ENCODE data around the gene RIPOR2. TPM values are rescaled to one million over a fixed set of nuclear protein-coding genes. Genes with fewer than 3 reads are reported as not detected.
A peak's percentile ranks its signal among the peaks of the same experiment; 100 is the strongest.
"Not testable (repeated sequence)": the region's sequence is repeated elsewhere in the genome, so short reads cannot be mapped to it uniquely, and the experiment has no call there.

The RIPOR2 gene
- total and polyA plus RNA-seq, 4 experiments from 2014 or later, result 420 to 458 (median 431) TPM

DNA sequence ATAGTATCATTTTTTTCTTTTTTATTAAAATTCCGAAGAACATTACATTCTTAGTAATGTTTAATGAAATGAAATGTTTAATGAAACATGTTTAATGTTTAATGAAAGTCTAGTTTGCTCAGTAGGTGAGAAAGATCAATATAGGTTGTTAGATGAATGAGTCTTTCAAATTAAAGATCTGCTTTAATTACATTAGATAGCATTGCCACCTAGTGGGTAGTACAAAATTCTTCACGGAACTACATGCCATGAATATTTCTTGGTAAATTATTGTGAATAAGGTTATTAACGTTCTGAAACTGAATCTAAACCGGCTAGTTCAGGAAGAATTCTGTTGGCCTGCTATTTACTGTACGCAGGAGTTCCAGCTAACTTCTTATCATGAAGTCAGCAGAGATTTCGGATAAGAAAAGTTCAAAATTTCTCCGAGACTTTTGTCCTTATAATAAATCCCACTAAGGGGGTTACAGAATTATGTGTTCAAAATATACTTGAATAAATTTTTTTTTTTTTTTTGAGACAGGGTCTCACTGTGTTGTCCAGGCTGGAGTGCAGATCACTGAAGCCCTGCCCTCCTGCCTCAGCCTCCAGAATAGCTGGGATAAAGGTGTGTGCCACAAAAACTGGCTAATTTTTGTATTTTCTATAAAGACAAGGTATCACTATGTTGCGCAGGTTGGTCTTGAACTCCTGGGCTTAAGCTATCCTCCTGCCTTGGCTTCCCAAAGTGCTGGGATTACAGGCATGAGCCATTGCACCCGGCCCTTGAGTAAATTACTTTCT, 168.9 kb downstream of the RIPOR2 start:
- Histone ChIP-seq H3K4me3 (ENCODE audit: low read length in 2 of 2) (no peak overlapping the region), H3K4me1 (ENCODE audit: insufficient read depth, low read length) (no peaks in the 10 kb centered on the region), H3K27ac (ENCODE audit: low read depth, low read length) (no peak overlapping the region), H3K9me3 (ENCODE audit: control insufficient read depth in 1 of 2, low read length in 2 of 2) (no peaks in the 10 kb centered on the region), H3K27me3 (ENCODE audit: insufficient read depth, low read length) (no peaks in the 10 kb centered on the region), H3K36me3 (ENCODE audit: insufficient read depth, low read length) (no peaks in the 10 kb centered on the region)
- Mint-ChIP-seq H3K27me3 (no peaks in the 10 kb centered on the region), H3K4me3 (no peak overlapping the region), H3K9me3 (peaks cover 0 to 2% (median 0%) of the 10 kb centered on the region in 8 donors), H3K27ac (no peak overlapping the region), H3K36me3 (no peaks in the 10 kb centered on the region), H3K4me1 (peaks cover 0 to 2% (median under 1%) of the 10 kb centered on the region in 4 donors)
- peak in 4 of 5 donors; percentile 22 to 39 (median 34) for DNase-seq
- ChIA-PET POLR2A (ENCODE audit: partially characterized antibody) (interaction anchor here (0.7 kb wide), 1 partner anchor 194 kb away, joined by 3 read pairs; no protein-coding TSS in a partner anchor), CTCF (ENCODE audit: partially characterized antibody) (interaction anchor here (0.7 to 6.3 kb wide), 4 partner anchors 8 to 185 kb away, joined by 3 to 57 read pairs (median 4); no protein-coding TSS in a partner anchor)
- intact Hi-C loops (cut with micrococcal nuclease), result loop anchor here (1.0 kb wide), 1 partner anchor 186 kb away; no protein-coding TSS in a partner anchor

DNA sequence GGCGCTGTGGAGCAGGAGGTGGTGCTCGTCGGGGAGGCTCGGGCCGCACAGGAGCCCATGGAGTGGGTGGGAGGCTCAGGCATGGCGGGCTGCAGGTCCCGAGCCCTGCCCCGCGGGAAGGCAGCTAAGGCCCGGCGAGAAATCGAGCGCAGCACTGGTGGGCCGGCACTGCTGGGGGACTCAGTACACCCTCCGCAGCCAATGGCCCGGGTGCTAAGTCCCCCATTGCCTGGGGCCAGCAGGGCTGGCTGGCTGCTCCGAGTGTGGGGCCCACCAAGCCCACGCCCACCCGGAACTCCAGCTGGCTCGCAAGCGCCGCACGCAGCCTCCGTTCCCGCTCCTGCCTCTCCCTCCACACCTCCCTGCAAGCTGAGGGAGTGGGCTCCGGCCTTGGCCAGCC, 169.8 kb downstream of the RIPOR2 start:
- intact Hi-C loops (cut with micrococcal nuclease), result loop anchor here (1.0 kb wide), 1 partner anchor 185 kb away; no protein-coding TSS in a partner anchor
- H3K27ac ChIP-seq (ENCODE audit: low read depth, low read length); H3K27me3 ChIP-seq (ENCODE audit: insufficient read depth, low read length); H3K27me3 Mint-ChIP-seq; H3K36me3 ChIP-seq (ENCODE audit: insufficient read depth, low read length); H3K4me3 ChIP-seq (ENCODE audit: low read length in 2 of 2); H3K9me3 Mint-ChIP-seq; POLR2A ChIA-PET (ENCODE audit: partially characterized antibody); H3K4me1 ChIP-seq (ENCODE audit: insufficient read depth, low read length); H3K4me3 Mint-ChIP-seq; H3K9me3 ChIP-seq (ENCODE audit: control insufficient read depth in 1 of 2, low read length in 2 of 2); DNase-seq; H3K36me3 Mint-ChIP-seq; H3K4me1 Mint-ChIP-seq; H3K27ac Mint-ChIP-seq: not testable (repeated sequence)
- CTCF ChIA-PET (ENCODE audit: partially characterized antibody), result interaction anchor here (0.7 to 6.3 kb wide), 4 partner anchors 10 to 188 kb away, joined by 3 to 57 read pairs (median 4); partner anchors contain the start of gene GMNN

DNA sequence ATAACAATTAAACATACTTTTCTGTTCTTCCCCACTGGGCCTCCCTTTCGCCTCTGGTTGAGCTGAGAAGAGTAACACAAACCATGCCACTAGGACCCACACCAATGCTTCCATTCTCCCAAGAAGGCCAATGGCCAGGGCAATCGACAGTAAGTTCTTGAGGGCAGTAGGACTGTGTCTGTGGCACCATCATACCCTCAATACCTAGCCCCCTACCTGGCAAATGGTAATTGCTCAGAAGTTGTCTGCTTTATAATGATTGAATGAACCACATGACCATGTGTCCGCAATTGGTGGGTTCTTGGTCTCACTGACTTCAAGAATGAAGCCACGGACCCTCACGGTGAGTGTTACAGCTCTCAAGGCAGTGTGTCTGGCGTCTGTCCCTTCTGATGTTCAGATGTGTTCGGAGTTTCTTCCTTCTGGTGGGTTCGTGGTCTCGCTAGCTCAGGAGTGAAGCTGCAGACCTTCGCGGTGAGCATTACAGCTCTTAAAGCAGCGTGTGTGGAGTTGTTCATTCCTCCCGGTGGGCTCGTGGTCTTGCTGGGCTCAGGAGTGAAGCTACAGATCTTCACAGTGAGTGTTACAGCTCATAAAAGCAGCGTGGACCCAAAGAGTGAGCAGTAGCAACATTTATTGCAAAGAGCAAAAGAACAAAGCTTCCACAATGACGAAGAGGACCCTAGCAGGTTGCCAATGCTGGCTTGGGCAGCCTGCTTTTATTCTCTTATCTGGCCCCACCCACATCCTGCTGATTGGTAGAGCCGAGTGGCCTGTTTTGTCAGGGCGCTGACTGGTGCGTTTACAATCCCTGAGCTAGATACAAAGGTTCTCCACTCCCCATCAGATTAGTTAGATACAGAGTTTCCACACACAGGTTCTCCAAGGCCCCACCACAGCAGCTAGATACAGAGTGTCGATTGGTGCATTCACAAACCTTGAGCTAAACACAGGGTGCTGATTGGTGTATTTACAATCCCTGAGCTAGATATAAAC, 170.6 kb downstream of the RIPOR2 start:
- H3K4me1 ChIP-seq (ENCODE audit: insufficient read depth, low read length); H3K36me3 Mint-ChIP-seq; H3K27ac ChIP-seq (ENCODE audit: low read depth, low read length); H3K4me3 ChIP-seq (ENCODE audit: low read length in 2 of 2); H3K9me3 ChIP-seq (ENCODE audit: control insufficient read depth in 1 of 2, low read length in 2 of 2); H3K27ac Mint-ChIP-seq; H3K4me1 Mint-ChIP-seq; H3K4me3 Mint-ChIP-seq; POLR2A ChIA-PET (ENCODE audit: partially characterized antibody); H3K27me3 ChIP-seq (ENCODE audit: insufficient read depth, low read length); H3K9me3 Mint-ChIP-seq; H3K27me3 Mint-ChIP-seq; H3K36me3 ChIP-seq (ENCODE audit: insufficient read depth, low read length); DNase-seq; intact Hi-C loops (cut with micrococcal nuclease): not testable (repeated sequence)
- CTCF ChIA-PET (ENCODE audit: partially characterized antibody), result interaction anchor here (1.0 to 6.3 kb wide), 4 partner anchors 10 to 188 kb away, joined by 3 to 57 read pairs (median 5); partner anchors contain the start of gene GMNN

DNA sequence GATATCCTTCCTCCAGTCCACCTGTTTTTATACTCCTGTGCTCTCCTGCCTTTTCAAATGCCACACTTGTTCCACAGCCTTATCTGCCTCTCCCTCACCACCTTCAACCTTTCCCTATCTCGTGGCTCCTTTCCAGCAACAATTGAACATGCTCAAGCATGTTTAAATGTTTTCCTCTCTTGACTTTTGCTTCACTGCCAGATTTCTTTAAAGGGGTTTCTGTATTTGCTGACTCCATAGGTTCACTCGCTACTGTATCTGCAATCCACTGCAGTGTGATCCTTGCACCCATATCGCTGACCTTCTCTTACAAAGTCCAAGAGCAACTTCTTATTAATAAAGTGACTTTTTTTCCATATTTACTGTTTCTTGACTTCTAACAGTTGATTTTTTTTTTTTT, 172.2 kb downstream of the RIPOR2 start:
- H3K9me3 Mint-ChIP-seq, result peaks cover 0 to 2% (median 0%) of the 10 kb centered on the region in 8 donors
- H3K27ac ChIP-seq (ENCODE audit: low read depth, low read length), result no peak overlapping the region
- no peaks in the 10 kb centered on the region for H3K36me3 ChIP-seq (ENCODE audit: insufficient read depth, low read length)
- H3K27me3 Mint-ChIP-seq, result no peaks in the 10 kb centered on the region
- ChIA-PET POLR2A (ENCODE audit: partially characterized antibody) (no interaction called here), CTCF (ENCODE audit: partially characterized antibody) (interaction anchor here (6.3 kb wide), 1 partner anchor 182 kb away, joined by 57 read pairs; no protein-coding TSS in a partner anchor)
- peaks cover 0 to 4% (median under 1%) of the 10 kb centered on the region in 4 donors for H3K4me1 Mint-ChIP-seq
- H3K27ac Mint-ChIP-seq, result no peak overlapping the region
- H3K9me3 ChIP-seq (ENCODE audit: control insufficient read depth in 1 of 2, low read length in 2 of 2), result no peaks in the 10 kb centered on the region
- H3K4me1 ChIP-seq (ENCODE audit: insufficient read depth, low read length), result no peaks in the 10 kb centered on the region
- H3K36me3 Mint-ChIP-seq, result no peaks in the 10 kb centered on the region
- DNase-seq, result no peak
- H3K4me3 ChIP-seq (ENCODE audit: low read length in 2 of 2), result no peak overlapping the region
- intact Hi-C loops (cut with micrococcal nuclease), result no loop called here
- no peak overlapping the region for H3K4me3 Mint-ChIP-seq
- no peaks in the 10 kb centered on the region for H3K27me3 ChIP-seq (ENCODE audit: insufficient read depth, low read length)

DNA sequence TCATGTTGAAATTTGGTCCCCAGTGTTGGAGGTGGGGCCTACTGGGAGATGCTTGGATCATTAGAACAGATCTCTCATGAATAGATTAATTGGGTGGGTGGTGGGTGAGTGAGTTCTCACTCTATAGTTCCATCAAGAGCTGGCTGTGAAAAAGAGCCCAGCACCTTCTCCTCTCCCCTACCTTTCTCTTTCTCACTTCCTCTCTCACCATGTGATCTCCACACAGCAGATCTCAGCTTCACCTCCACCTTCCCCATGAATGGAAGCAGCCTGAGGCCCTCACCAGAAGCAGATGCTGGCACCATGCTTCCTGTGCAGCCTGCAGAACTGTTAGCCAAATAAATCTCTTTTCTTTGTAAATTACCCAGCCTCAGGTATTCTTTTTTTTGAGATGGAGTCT, 173.9 kb downstream of the RIPOR2 start:
- Mint-ChIP-seq H3K4me1 (peaks cover 0 to 4% (median under 1%) of the 10 kb centered on the region in 4 donors), H3K4me3 (no peak overlapping the region), H3K27ac (peak overlapping the region in 2 of 7 donors; percentile 4 to 32), H3K9me3 (peaks cover 0 to 2% (median 0%) of the 10 kb centered on the region in 8 donors), H3K36me3 (no peaks in the 10 kb centered on the region), H3K27me3 (no peaks in the 10 kb centered on the region)
- intact Hi-C loops (cut with micrococcal nuclease), result no loop called here
- no peaks in the 10 kb centered on the region for H3K36me3 ChIP-seq (ENCODE audit: insufficient read depth, low read length)
- CTCF ChIA-PET (ENCODE audit: partially characterized antibody), result interaction anchor here (1.0 to 1.6 kb wide), 2 partner anchors 181 to 257 kb away, joined by 3 to 5 read pairs; no protein-coding TSS in a partner anchor
- no peak overlapping the region for H3K4me3 ChIP-seq (ENCODE audit: low read length in 2 of 2)
- POLR2A ChIA-PET (ENCODE audit: partially characterized antibody), result no interaction called here
- no peaks in the 10 kb centered on the region for H3K27me3 ChIP-seq (ENCODE audit: insufficient read depth, low read length)
- no peaks in the 10 kb centered on the region for H3K9me3 ChIP-seq (ENCODE audit: control insufficient read depth in 1 of 2, low read length in 2 of 2)
- no peak overlapping the region for H3K27ac ChIP-seq (ENCODE audit: low read depth, low read length)
- DNase-seq, result no peak
- no peaks in the 10 kb centered on the region for H3K4me1 ChIP-seq (ENCODE audit: insufficient read depth, low read length)

DNA sequence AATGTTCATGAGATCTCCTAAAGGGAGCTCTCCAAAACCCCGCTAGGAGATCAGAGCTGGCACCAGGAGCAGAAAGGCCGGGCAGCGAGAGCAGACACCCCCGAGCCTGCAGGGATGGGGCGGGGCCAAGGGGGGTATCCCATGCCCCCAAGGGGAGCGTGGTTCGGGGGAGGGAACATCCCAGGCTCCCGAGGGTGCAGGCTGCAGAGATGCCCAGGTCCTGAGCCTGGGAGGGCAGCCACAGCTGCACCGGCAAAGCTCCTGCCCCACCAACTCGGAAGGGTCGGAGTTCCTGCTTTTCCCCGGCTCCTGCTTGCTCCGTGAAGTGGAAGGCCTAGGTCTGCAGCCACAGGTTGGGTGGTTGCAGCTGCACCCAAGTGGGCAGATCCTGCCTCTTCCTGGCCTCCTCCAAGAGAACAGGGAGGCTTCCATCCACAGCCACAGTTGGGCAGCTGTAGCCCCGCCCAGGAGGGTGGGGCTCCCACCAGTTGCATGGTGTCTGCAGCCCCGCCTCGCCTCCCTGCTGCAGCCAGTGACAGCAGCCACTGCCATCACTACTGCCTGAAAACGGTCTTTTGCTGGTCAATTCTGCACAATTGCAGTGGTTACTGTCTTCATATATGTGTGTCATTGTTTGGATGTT, 174.4 kb downstream of the RIPOR2 start:
- no peaks in the 10 kb centered on the region for H3K9me3 ChIP-seq (ENCODE audit: control insufficient read depth in 1 of 2, low read length in 2 of 2)
- Mint-ChIP-seq H3K27ac (no peak overlapping the region), H3K4me1 (peaks cover 0 to 4% (median 0%) of the 10 kb centered on the region in 4 donors), H3K27me3 (no peaks in the 10 kb centered on the region), H3K9me3 (peaks cover 0 to 2% (median 0%) of the 10 kb centered on the region in 8 donors), H3K36me3 (no peaks in the 10 kb centered on the region), H3K4me3 (no peak overlapping the region)
- H3K4me1 ChIP-seq (ENCODE audit: insufficient read depth, low read length), result no peaks in the 10 kb centered on the region
- intact Hi-C loops (cut with micrococcal nuclease), result no loop called here
- no peak overlapping the region for H3K27ac ChIP-seq (ENCODE audit: low read depth, low read length)
- H3K4me3 ChIP-seq (ENCODE audit: low read length in 2 of 2), result no peak overlapping the region
- DNase-seq, result no peak
- no peaks in the 10 kb centered on the region for H3K27me3 ChIP-seq (ENCODE audit: insufficient read depth, low read length)
- ChIA-PET CTCF (ENCODE audit: partially characterized antibody) (interaction anchor here (1.0 to 1.6 kb wide), 2 partner anchors 180 to 257 kb away, joined by 3 to 5 read pairs; no protein-coding TSS in a partner anchor), POLR2A (ENCODE audit: partially characterized antibody) (no interaction called here)
- no peaks in the 10 kb centered on the region for H3K36me3 ChIP-seq (ENCODE audit: insufficient read depth, low read length)

Data from CD4-positive, alpha-beta memory T cell (primary cell).